Measurements from ENCODE around the gene SDC3. TPM values are rescaled to one million over a fixed set of nuclear protein-coding genes. Genes with fewer than 3 reads are reported as not detected.

Gene SDC3
- total and polyA plus RNA-seq, 10 of the 15 experiments (the other 5 are each of a cell fraction or from before 2014, with no cell fraction given), result under 0.01 to 0.46 (median 0.07) TPM; not detected in 2

DNA sequence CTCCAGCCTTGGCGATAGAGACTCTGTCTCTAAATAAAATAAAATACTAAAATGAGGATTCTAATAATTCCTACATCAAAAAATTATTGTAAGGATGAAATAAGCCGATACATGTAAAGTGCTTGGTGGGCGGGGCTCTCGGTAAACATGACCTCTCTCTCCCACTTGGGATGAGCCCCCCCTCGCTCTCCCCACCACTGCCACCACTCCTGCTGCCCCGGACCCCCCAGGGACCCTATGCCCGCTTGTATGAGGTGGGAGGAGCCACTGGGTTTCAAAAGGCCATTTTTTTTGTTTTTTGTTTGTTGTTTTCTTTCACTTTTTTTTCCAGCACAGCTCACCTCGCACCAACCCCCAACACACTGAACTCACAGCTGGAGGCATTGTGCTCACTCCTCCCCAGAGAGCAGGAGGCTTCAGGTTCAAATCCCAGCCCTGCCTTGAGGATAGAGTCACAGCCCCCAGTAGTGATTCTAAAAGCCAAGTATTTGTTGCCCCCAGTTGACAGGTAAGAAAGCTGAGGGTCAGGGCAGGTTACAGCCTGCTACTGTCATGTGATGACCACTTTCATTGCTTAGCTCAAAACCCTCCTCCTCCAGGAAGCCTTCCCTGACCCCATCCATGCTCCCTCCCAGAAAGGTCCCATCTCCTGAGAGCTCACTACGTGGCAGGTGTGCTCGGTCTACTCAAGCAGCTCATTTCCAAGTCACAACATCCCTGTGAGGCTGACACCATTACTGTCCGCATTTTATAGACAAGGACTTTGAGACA is 4.2 kb downstream of the SDC3 start:
- in situ Hi-C loops (cut with MboI), result no loop called here
- DNase-seq (ENCODE audit: low read depth, low spot score), result no peak
- 0% methylated on average over 11 of the region's 11 CpGs for WGBS (ENCODE audit: insufficient coverage, insufficient replicate concordance, low lambda C conversion rate, missing lambda C conversion rate)
- FAIRE-seq, result no peak
- ChIA-PET CTCF (interaction anchor here (0.6 to 3.2 kb wide), 4 partner anchors 8 to 125 kb away, joined by 4 to 21 read pairs (median 8); no protein-coding TSS in a partner anchor), RAD21 (ENCODE audit: unreplicated experiment) (interaction anchor here (1.1 to 3.2 kb wide), 5 partner anchors 11 to 186 kb away, joined by 4 to 10 read pairs (median 4); no protein-coding TSS in a partner anchor), POLR2A (no interaction called here), SMC1A (ENCODE audit: uncharacterized antibody, unreplicated experiment) (interaction anchor here (0.8 to 1.4 kb wide), 3 partner anchors 15 to 103 kb away, joined by 3 read pairs; no protein-coding TSS in a partner anchor)
- Histone ChIP-seq H4K20me1 (ENCODE audit: control insufficient read depth, insufficient read depth) (no peaks in the 10 kb centered on the region), H3K4me2 (ENCODE audit: control insufficient read depth, insufficient read depth) (no peak overlapping the region), H3K4me1 (ENCODE audit: control insufficient read depth, insufficient read depth, low read length) (no peaks in the 10 kb centered on the region), H3K9ac (ENCODE audit: control insufficient read depth, insufficient read depth, low read length) (no peak overlapping the region), H3K79me2 (ENCODE audit: control insufficient read depth, insufficient read depth, low read length) (no peaks in the 10 kb centered on the region), H3K36me3 (ENCODE audit: control insufficient read depth in 2 of 2, insufficient read depth in 2 of 2, low read length in 1 of 2) (no peaks in the 10 kb centered on the region), H3K9me3 (replicated peaks; ENCODE audit: control insufficient read depth, insufficient read depth, low read length) (no peaks in the 10 kb centered on the region), H3K27ac (ENCODE audit: control insufficient read depth, insufficient read depth) (no peak overlapping the region), H3K27me3 (replicated peaks in 1 of 2; ENCODE audit: control insufficient read depth in 2 of 2, insufficient read depth in 2 of 2, low read length in 1 of 2) (peaks cover 14 to 16% of the 10 kb centered on the region in 2 experiments), H2AFZ (ENCODE audit: control insufficient read depth, low read depth, low read length) (no peak overlapping the region), H3K4me3 (no peak overlapping the region)
- BruUV-seq (replicated peaks), result no TSS peak
- intact Hi-C loops (cut with micrococcal nuclease; ENCODE audit: unreplicated experiment), result no loop called here
- no peak for ATAC-seq
- TF ChIP-seq, protein P1, sequence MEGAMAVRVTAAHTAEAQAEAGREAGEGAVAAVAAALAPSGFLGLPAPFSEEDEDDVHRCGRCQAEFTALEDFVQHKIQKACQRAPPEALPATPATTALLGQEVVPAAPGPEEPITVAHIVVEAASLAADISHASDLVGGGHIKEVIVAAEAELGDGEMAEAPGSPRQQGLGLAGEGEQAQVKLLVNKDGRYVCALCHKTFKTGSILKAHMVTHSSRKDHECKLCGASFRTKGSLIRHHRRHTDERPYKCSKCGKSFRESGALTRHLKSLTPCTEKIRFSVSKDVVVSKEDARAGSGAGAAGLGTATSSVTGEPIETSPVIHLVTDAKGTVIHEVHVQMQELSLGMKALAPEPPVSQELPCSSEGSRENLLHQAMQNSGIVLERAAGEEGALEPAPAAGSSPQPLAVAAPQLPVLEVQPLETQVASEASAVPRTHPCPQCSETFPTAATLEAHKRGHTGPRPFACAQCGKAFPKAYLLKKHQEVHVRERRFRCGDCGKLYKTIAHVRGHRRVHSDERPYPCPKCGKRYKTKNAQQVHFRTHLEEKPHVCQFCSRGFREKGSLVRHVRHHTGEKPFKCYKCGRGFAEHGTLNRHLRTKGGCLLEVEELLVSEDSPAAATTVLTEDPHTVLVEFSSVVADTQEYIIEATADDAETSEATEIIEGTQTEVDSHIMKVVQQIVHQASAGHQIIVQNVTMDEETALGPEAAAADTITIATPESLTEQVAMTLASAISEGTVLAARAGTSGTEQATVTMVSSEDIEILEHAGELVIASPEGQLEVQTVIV (IDR thresholded peaks at IDR 0.05; ENCODE audit: borderline replicate concordance, partially characterized antibody), result no peak
- TF ChIP-seq, protein P2, sequence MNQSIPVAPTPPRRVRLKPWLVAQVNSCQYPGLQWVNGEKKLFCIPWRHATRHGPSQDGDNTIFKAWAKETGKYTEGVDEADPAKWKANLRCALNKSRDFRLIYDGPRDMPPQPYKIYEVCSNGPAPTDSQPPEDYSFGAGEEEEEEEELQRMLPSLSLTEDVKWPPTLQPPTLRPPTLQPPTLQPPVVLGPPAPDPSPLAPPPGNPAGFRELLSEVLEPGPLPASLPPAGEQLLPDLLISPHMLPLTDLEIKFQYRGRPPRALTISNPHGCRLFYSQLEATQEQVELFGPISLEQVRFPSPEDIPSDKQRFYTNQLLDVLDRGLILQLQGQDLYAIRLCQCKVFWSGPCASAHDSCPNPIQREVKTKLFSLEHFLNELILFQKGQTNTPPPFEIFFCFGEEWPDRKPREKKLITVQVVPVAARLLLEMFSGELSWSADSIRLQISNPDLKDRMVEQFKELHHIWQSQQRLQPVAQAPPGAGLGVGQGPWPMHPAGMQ (IDR thresholded peaks at IDR 0.05; ENCODE audit: borderline replicate concordance), result no peak
- TF ChIP-seq POU2F2 (IDR thresholded peaks at IDR 0.05; ENCODE audit: borderline replicate concordance, low read depth, low read length), result no peak
- TF ChIP-seq, protein P3, sequence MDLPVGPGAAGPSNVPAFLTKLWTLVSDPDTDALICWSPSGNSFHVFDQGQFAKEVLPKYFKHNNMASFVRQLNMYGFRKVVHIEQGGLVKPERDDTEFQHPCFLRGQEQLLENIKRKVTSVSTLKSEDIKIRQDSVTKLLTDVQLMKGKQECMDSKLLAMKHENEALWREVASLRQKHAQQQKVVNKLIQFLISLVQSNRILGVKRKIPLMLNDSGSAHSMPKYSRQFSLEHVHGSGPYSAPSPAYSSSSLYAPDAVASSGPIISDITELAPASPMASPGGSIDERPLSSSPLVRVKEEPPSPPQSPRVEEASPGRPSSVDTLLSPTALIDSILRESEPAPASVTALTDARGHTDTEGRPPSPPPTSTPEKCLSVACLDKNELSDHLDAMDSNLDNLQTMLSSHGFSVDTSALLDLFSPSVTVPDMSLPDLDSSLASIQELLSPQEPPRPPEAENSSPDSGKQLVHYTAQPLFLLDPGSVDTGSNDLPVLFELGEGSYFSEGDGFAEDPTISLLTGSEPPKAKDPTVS (IDR thresholded peaks at IDR 0.05; ENCODE audit: low read depth, low read length), result no peak
- TF ChIP-seq, protein P4, sequence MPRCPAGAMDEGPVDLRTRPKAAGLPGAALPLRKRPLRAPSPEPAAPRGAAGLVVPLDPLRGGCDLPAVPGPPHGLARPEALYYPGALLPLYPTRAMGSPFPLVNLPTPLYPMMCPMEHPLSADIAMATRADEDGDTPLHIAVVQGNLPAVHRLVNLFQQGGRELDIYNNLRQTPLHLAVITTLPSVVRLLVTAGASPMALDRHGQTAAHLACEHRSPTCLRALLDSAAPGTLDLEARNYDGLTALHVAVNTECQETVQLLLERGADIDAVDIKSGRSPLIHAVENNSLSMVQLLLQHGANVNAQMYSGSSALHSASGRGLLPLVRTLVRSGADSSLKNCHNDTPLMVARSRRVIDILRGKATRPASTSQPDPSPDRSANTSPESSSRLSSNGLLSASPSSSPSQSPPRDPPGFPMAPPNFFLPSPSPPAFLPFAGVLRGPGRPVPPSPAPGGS (IDR thresholded peaks at IDR 0.05; ENCODE audit: borderline replicate concordance, insufficient read depth, low read depth, low read length, poor library complexity, severe bottlenecking), result no peak
- no peak for TF ChIP-seq ETV6 (conservative IDR thresholded peaks at IDR 0.05 in 1 of 2, IDR thresholded peaks at IDR 0.05 in 1 of 2; ENCODE audit: borderline replicate concordance in 1 of 2, low read depth in 1 of 2)
- TF ChIP-seq, protein P5, sequence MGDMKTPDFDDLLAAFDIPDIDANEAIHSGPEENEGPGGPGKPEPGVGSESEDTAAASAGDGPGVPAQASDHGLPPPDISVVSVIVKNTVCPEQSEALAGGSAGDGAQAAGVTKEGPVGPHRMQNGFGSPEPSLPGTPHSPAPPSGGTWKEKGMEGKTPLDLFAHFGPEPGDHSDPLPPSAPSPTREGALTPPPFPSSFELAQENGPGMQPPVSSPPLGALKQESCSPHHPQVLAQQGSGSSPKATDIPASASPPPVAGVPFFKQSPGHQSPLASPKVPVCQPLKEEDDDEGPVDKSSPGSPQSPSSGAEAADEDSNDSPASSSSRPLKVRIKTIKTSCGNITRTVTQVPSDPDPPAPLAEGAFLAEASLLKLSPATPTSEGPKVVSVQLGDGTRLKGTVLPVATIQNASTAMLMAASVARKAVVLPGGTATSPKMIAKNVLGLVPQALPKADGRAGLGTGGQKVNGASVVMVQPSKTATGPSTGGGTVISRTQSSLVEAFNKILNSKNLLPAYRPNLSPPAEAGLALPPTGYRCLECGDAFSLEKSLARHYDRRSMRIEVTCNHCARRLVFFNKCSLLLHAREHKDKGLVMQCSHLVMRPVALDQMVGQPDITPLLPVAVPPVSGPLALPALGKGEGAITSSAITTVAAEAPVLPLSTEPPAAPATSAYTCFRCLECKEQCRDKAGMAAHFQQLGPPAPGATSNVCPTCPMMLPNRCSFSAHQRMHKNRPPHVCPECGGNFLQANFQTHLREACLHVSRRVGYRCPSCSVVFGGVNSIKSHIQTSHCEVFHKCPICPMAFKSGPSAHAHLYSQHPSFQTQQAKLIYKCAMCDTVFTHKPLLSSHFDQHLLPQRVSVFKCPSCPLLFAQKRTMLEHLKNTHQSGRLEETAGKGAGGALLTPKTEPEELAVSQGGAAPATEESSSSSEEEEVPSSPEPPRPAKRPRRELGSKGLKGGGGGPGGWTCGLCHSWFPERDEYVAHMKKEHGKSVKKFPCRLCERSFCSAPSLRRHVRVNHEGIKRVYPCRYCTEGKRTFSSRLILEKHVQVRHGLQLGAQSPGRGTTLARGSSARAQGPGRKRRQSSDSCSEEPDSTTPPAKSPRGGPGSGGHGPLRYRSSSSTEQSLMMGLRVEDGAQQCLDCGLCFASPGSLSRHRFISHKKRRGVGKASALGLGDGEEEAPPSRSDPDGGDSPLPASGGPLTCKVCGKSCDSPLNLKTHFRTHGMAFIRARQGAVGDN (IDR thresholded peaks at IDR 0.05), result no peak
- TF ChIP-seq ATF7 (IDR thresholded peaks at IDR 0.05; ENCODE audit: low read depth), result no peak
- no peak for TF ChIP-seq ZBED1 (IDR thresholded peaks at IDR 0.05; ENCODE audit: borderline replicate concordance)
- TF ChIP-seq KAT2A (conservative IDR thresholded peaks at IDR 0.05; ENCODE audit: control insufficient read depth, low read depth, low read length), result no peak
